Neural progenitor cell (in vitro differentiated cells): Measurements from ENCODE around the gene TMEM117.

Experiments
- EZH2 ChIP-seq: fragments of 200-600 bp; sonication (generic); IDR thresholded peaks from 2 replicates; pipeline ENCODE4 v1.6.1; 2017; ENCODE audit warnings: antibody characterized with exemption, mild to moderate bottlenecking, moderate library complexity
- TF ChIP-seq, protein P1 (sequence below): fragments of 200-600 bp; sonication (generic); IDR thresholded peaks from 2 replicates; pipeline ENCODE4 v1.5.1; 2017; ENCODE audit warnings: antibody characterized with exemption, mild to moderate bottlenecking

DNA sequence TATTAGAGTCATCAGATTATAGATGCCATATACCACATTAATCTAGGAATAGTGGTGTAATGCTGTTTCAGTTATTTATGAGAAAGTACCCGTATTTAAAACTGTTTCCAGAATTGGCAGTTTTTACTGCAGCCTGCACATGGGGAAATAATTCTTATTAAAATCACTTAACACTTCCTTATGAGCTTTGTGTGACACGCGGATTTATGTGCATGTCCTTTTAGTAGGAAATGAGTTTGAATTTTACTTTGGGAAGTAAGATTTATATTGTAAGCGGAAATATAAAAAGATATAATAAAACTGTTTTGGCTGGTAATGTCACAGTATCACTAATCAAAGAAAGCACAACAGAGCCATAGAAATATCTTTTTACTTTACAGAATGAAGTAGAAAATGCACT lies 132.9 kb downstream of the TMEM117 start:
- no peak for TF ChIP-seq EZH2
- TF ChIP-seq, protein P1, sequence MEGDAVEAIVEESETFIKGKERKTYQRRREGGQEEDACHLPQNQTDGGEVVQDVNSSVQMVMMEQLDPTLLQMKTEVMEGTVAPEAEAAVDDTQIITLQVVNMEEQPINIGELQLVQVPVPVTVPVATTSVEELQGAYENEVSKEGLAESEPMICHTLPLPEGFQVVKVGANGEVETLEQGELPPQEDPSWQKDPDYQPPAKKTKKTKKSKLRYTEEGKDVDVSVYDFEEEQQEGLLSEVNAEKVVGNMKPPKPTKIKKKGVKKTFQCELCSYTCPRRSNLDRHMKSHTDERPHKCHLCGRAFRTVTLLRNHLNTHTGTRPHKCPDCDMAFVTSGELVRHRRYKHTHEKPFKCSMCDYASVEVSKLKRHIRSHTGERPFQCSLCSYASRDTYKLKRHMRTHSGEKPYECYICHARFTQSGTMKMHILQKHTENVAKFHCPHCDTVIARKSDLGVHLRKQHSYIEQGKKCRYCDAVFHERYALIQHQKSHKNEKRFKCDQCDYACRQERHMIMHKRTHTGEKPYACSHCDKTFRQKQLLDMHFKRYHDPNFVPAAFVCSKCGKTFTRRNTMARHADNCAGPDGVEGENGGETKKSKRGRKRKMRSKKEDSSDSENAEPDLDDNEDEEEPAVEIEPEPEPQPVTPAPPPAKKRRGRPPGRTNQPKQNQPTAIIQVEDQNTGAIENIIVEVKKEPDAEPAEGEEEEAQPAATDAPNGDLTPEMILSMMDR: no peak
